Gastroesophageal sphincter (tissue), 3 donors: Measurements from ENCODE around the gene TMPRSS11A.

Experiments
- POLR2A ChIP-seq, 2 donors: fragments of 450-650 bp; IDR thresholded peaks; one replicate each; pipeline ENCODE4 v1.6.1; 2017; ENCODE audit warnings: antibody characterized with exemption in 2 of 2, mild to moderate bottlenecking in 2 of 2, moderate library complexity in 1 of 2
- POLR2AphosphoS5 ChIP-seq: sonication (generic); formaldehyde crosslinking; IDR thresholded peaks from one replicate; pipeline ENCODE4 v1.6.1; 2017; ENCODE audit warnings: antibody characterized with exemption
- TF ChIP-seq, protein P1 (sequence below), 4 experiments: fragments of 200-600 bp in 2 of 4; fragments of 450-650 bp in 2 of 4; sonication (generic) in 1 of 4; IDR thresholded peaks; one replicate each; pipeline ENCODE4 v1.5.1; 2017 to 2019; ENCODE audit warnings: antibody characterized with exemption in 4 of 4, mild to moderate bottlenecking in 2 of 4, moderate library complexity in 2 of 4

DNA sequence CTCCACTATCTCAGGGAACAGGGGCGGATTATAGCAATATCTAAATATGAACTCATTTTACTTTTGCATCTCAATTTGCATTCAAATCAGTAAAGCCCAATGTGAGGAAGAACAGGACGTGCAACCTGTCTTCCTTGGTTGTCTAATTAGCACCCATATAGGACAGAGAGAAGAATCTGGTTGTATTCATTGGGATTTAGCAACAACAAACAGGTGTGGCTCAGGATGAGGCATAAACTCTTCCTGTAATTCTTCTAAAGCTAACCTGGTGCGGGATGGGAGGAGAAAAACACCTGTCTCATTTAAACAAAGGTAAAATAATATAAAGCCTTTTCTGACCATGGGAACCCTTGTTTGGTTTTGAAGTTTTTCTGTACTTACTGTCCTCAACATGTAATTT lies 22.2 kb downstream of the TMPRSS11A start:
- TF ChIP-seq POLR2AphosphoS5 (no peak), POLR2A (IDR thresholded peaks at IDR 0.05) (no peak)
- TF ChIP-seq, protein P1, sequence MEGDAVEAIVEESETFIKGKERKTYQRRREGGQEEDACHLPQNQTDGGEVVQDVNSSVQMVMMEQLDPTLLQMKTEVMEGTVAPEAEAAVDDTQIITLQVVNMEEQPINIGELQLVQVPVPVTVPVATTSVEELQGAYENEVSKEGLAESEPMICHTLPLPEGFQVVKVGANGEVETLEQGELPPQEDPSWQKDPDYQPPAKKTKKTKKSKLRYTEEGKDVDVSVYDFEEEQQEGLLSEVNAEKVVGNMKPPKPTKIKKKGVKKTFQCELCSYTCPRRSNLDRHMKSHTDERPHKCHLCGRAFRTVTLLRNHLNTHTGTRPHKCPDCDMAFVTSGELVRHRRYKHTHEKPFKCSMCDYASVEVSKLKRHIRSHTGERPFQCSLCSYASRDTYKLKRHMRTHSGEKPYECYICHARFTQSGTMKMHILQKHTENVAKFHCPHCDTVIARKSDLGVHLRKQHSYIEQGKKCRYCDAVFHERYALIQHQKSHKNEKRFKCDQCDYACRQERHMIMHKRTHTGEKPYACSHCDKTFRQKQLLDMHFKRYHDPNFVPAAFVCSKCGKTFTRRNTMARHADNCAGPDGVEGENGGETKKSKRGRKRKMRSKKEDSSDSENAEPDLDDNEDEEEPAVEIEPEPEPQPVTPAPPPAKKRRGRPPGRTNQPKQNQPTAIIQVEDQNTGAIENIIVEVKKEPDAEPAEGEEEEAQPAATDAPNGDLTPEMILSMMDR (IDR thresholded peaks at IDR 0.05), result no peak
